ENCODE results near the gene CXADR. TPM values are rescaled to one million over a fixed set of nuclear protein-coding genes. Genes with fewer than 3 reads are reported as not detected.

CXADR gene
- total RNA-seq, 2 experiments from 2014 or later, result 6.3 to 6.6 TPM

DNA sequence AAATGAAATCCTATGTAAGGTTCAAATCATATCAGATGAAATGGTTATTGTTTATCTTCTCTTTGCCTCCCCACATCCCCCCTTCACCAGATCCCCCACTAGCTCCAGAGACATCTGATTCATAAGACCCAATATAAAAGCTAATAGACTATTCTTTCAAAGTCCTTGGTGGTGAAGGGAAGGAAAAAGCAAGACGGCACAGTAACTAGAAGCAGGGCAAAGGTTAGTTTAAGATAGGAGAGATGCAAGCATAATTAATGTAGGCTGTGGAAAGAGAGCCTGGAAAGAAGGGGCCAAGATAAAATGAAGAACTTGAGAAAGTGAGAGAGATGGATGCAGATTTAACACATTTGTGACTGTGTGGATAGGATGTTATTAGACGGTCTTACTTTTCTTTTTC lies 66.0 kb downstream of the CXADR start:
- H3K79me2 ChIP-seq (ENCODE audit: insufficient read depth, low read depth, low read length), result no peaks in the 10 kb centered on the region
- POLR2A ChIA-PET, result interaction anchor here (0.6 kb wide), 3 partner anchors 66 to 221 kb away, joined by 3 to 5 read pairs (median 4); no protein-coding TSS in a partner anchor
- H4K20me1 ChIP-seq (ENCODE audit: insufficient read depth, low read length), result no peaks in the 10 kb centered on the region
- no peaks in the 10 kb centered on the region for H3K36me3 ChIP-seq (ENCODE audit: insufficient read depth, low read length)
- no peaks in the 10 kb centered on the region for H3K9me3 ChIP-seq (ENCODE audit: low read length)
- no peak overlapping the region for H3K4me3 ChIP-seq (ENCODE audit: low read depth, low read length, poor library complexity, severe bottlenecking)
- intact Hi-C loops (cut with micrococcal nuclease; ENCODE audit: unreplicated experiment), result no loop called here
- CTCF ChIA-PET (ENCODE audit: unreplicated experiment), result interaction anchor here (0.6 kb wide), 1 partner anchor 191 kb away, joined by 9 read pairs; no protein-coding TSS in a partner anchor
- TF ChIP-seq, protein P1, sequence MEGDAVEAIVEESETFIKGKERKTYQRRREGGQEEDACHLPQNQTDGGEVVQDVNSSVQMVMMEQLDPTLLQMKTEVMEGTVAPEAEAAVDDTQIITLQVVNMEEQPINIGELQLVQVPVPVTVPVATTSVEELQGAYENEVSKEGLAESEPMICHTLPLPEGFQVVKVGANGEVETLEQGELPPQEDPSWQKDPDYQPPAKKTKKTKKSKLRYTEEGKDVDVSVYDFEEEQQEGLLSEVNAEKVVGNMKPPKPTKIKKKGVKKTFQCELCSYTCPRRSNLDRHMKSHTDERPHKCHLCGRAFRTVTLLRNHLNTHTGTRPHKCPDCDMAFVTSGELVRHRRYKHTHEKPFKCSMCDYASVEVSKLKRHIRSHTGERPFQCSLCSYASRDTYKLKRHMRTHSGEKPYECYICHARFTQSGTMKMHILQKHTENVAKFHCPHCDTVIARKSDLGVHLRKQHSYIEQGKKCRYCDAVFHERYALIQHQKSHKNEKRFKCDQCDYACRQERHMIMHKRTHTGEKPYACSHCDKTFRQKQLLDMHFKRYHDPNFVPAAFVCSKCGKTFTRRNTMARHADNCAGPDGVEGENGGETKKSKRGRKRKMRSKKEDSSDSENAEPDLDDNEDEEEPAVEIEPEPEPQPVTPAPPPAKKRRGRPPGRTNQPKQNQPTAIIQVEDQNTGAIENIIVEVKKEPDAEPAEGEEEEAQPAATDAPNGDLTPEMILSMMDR (conservative IDR thresholded peaks at IDR 0.05; ENCODE audit: low read length), result no peak
- no peak for TF ChIP-seq EZH2phosphoT487 (IDR thresholded peaks at IDR 0.05; ENCODE audit: borderline replicate concordance, low read depth, low read length)
- H3K4me2 ChIP-seq (ENCODE audit: low read length), result no peak overlapping the region
- no peak for DNase-seq (ENCODE audit: low spot score)
- no peaks in the 10 kb centered on the region for H3K4me1 ChIP-seq (ENCODE audit: insufficient read depth, low read length, poor library complexity, severe bottlenecking)
- no TSS peak for BruUV-seq (replicated peaks)
- no peak overlapping the region for H3K27ac ChIP-seq (ENCODE audit: low read depth, low read length, poor library complexity, severe bottlenecking)
- H3K9me2 ChIP-seq (ENCODE audit: insufficient read depth, low read length), result no peaks in the 10 kb centered on the region
- no peak overlapping the region for H2AFZ ChIP-seq (ENCODE audit: low read length)

GRCh38 chr21:17580319-17580718 lies 67.5 kb downstream of the CXADR start:
- no peaks in the 10 kb centered on the region for H3K9me2 ChIP-seq (ENCODE audit: insufficient read depth, low read length)

DNA sequence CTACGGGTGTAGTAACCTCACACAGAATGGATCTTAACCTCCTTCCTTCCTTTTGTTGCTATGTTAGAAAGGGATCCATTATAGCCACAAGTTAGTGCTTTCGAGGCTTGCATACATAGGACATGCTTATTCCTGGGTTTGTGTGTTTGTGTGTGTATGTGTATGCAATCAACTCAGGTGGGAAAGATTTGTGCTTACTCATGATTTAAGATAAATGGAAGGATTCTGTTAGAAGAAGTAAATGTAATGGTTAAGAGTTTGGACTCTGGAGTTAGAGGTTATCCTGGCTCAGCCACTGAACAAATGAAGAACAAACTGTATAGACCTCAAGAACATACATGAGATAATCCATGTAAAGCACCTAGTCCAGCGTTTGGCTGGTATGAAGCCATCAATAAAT lies 71.1 kb downstream of the CXADR start:
- H3K36me3 ChIP-seq (ENCODE audit: insufficient read depth, low read length), result peaks cover 7% of the 10 kb centered on the region; the same call in 1 of the 2 replicates
- no peak overlapping the region for H3K4me3 ChIP-seq (ENCODE audit: low read depth, low read length, poor library complexity, severe bottlenecking)
- no peaks in the 10 kb centered on the region for H3K4me1 ChIP-seq (ENCODE audit: insufficient read depth, low read length, poor library complexity, severe bottlenecking)
- no peak for TF ChIP-seq EZH2phosphoT487 (IDR thresholded peaks at IDR 0.05; ENCODE audit: borderline replicate concordance, low read depth, low read length)
- TF ChIP-seq, protein P1 (conservative IDR thresholded peaks at IDR 0.05; ENCODE audit: low read length), result no peak
- no peak for DNase-seq (ENCODE audit: low spot score)
- no peak overlapping the region for H3K4me2 ChIP-seq (ENCODE audit: low read length)
- CTCF ChIA-PET (ENCODE audit: unreplicated experiment), result interaction anchor here (2.7 kb wide), 1 partner anchor 195 kb away, joined by 12 read pairs; no protein-coding TSS in a partner anchor
- POLR2A ChIA-PET, result no interaction called here
- H4K20me1 ChIP-seq (ENCODE audit: insufficient read depth, low read length), result no peaks in the 10 kb centered on the region
- no peak overlapping the region for H3K27ac ChIP-seq (ENCODE audit: low read depth, low read length, poor library complexity, severe bottlenecking)
- H2AFZ ChIP-seq (ENCODE audit: low read length), result no peak overlapping the region
- intact Hi-C loops (cut with micrococcal nuclease; ENCODE audit: unreplicated experiment), result no loop called here
- H3K9me2 ChIP-seq (ENCODE audit: insufficient read depth, low read length), result no peaks in the 10 kb centered on the region
- H3K9me3 ChIP-seq (ENCODE audit: low read length), result no peaks in the 10 kb centered on the region
- no TSS peak for BruUV-seq (replicated peaks)
- H3K79me2 ChIP-seq (ENCODE audit: insufficient read depth, low read depth, low read length), result no peaks in the 10 kb centered on the region

More at GRCh38 chr21:17580319-17580718, 67.5 kb downstream of the CXADR start:
- Histone ChIP-seq H3K36me3 (ENCODE audit: insufficient read depth, low read length) (no peaks in the 10 kb centered on the region), H3K27ac (ENCODE audit: low read depth, low read length, poor library complexity, severe bottlenecking) (no peak overlapping the region), H4K20me1 (ENCODE audit: insufficient read depth, low read length) (no peaks in the 10 kb centered on the region), H3K4me1 (ENCODE audit: insufficient read depth, low read length, poor library complexity, severe bottlenecking) (no peaks in the 10 kb centered on the region), H3K4me3 (ENCODE audit: low read depth, low read length, poor library complexity, severe bottlenecking) (no peak overlapping the region), H3K79me2 (ENCODE audit: insufficient read depth, low read depth, low read length) (no peaks in the 10 kb centered on the region), H2AFZ (ENCODE audit: low read length) (no peak overlapping the region), H3K9me3 (ENCODE audit: low read length) (no peaks in the 10 kb centered on the region), H3K4me2 (ENCODE audit: low read length) (no peak overlapping the region)
- ChIA-PET CTCF (ENCODE audit: unreplicated experiment) (no interaction called here), POLR2A (interaction anchor here (0.9 to 1.4 kb wide), 2 partner anchors 192 to 233 kb away, joined by 3 read pairs; no protein-coding TSS in a partner anchor)
- no peak for TF ChIP-seq EZH2phosphoT487 (IDR thresholded peaks at IDR 0.05; ENCODE audit: borderline replicate concordance, low read depth, low read length)
- TF ChIP-seq, protein P1 (conservative IDR thresholded peaks at IDR 0.05; ENCODE audit: low read length), result no peak
- DNase-seq (ENCODE audit: low spot score), result no peak
- no TSS peak for BruUV-seq (replicated peaks)
- intact Hi-C loops (cut with micrococcal nuclease; ENCODE audit: unreplicated experiment), result no loop called here

Measured in OCI-LY7 (cell line).